DMS 273 (cell line): ENCODE results near the gene CCDC6.
"Not testable (repeated sequence)": the region's sequence is repeated elsewhere in the genome, so short reads cannot be mapped to it uniquely, and the experiment has no call there.

ENCODE experiments used
- DNase-seq: peaks from one replicate; lab custom pipeline; 2025; ENCODE audit not compliant: unreplicated experiment; lab: John Stamatoyannopoulos, UW

The CCDC6 gene

GRCh38 chr10:59905731-59906416, 482 bp downstream of the CCDC6 start:
- DNase-seq, result peak; percentile 57

GRCh38 chr10:59905066-59905730, 1.2 kb downstream of the CCDC6 start:
- peak; percentile 60 for DNase-seq

- no peak for DNase-seq
Measured at GRCh38 chr10:59904426-59905065, 1.8 kb downstream of the CCDC6 start.

GRCh38 chr10:59903871-59904270, 2.5 kb downstream of the CCDC6 start:
- DNase-seq, result no peak

GRCh38 chr10:59902016-59902415, 4.3 kb downstream of the CCDC6 start:
- no peak for DNase-seq

- no peak for DNase-seq
Measured at GRCh38 chr10:59901470-59901869, 4.9 kb downstream of the CCDC6 start.

GRCh38 chr10:59900048-59900727, 6.2 kb downstream of the CCDC6 start:
- no peak for DNase-seq

- peak; percentile 3 for DNase-seq
Measured at GRCh38 chr10:59898125-59898835, 8.1 kb downstream of the CCDC6 start.

- DNase-seq, result peak; percentile 50
Measured at GRCh38 chr10:59896191-59896590, 10.2 kb downstream of the CCDC6 start.

GRCh38 chr10:59895629-59896116, 10.7 kb downstream of the CCDC6 start:
- no peak for DNase-seq

- DNase-seq, result peak; percentile 70
Measured at GRCh38 chr10:59894114-59894513, 12.2 kb downstream of the CCDC6 start.

GRCh38 chr10:59892697-59893096, 13.7 kb downstream of the CCDC6 start:
- no peak for DNase-seq

GRCh38 chr10:59891936-59892335, 14.4 kb downstream of the CCDC6 start:
- no peak for DNase-seq

- DNase-seq, result no peak
Measured at GRCh38 chr10:59891349-59891748, 15.0 kb downstream of the CCDC6 start.

GRCh38 chr10:59888781-59889435, 17.4 kb downstream of the CCDC6 start:
- DNase-seq, result peak; percentile 9

GRCh38 chr10:59887972-59888640, 18.2 kb downstream of the CCDC6 start:
- DNase-seq, result no peak

- DNase-seq, result no peak
Measured at GRCh38 chr10:59887006-59887405, 19.4 kb downstream of the CCDC6 start.

- no peak for DNase-seq
Measured at GRCh38 chr10:59885430-59886134, 20.8 kb downstream of the CCDC6 start.

- DNase-seq, result not testable (repeated sequence)
Measured at GRCh38 chr10:59884893-59885292, 21.5 kb downstream of the CCDC6 start.
